Type B pancreatic cell (in vitro differentiated cells): ENCODE data around the gene UNC93A. TPM values are rescaled to one million over a fixed set of nuclear protein-coding genes. Genes with fewer than 3 reads are reported as not detected.
"Not testable (repeated sequence)": the region's sequence is repeated elsewhere in the genome, so short reads cannot be mapped to it uniquely, and the experiment has no call there.

ENCODE experiments used
- DNase-seq: peaks from one replicate; pipeline ENCODE4 v3.0.0; 2021; ENCODE audit warnings: mixed read lengths; ENCODE audit not compliant: unreplicated experiment; ENCODE audit errors: extremely low spot score
- H3K27ac Mint-ChIP-seq: 2 replicates; pipeline ENCODE4 v1.8.0; 2021; ENCODE audit warnings: mild to moderate bottlenecking, mixed read lengths
- H3K27me3 Mint-ChIP-seq: 2 replicates; pipeline ENCODE4 v1.8.0; 2021; ENCODE audit warnings: mixed read lengths
- H3K36me3 Mint-ChIP-seq: 2 replicates; pipeline ENCODE4 v1.8.0; 2021; ENCODE audit warnings: mixed read lengths
- H3K4me1 Mint-ChIP-seq: one replicate; pipeline ENCODE4 v1.8.0; 2021; ENCODE audit warnings: mixed read lengths; ENCODE audit not compliant: unreplicated experiment
- H3K4me3 Mint-ChIP-seq: 2 replicates; pipeline ENCODE4 v1.8.0; 2021; ENCODE audit warnings: mild to moderate bottlenecking, mixed read lengths
- H3K9me3 Mint-ChIP-seq: 2 replicates; pipeline ENCODE4 v1.8.0; 2021; ENCODE audit warnings: mixed read lengths
- CTCF ChIP-seq: fragments of 200-600 bp; sonication (generic); conservative IDR thresholded peaks from 2 replicates; pipeline ENCODE4 v1.5.0; 2021; ENCODE audit warnings: antibody characterized with exemption, mild to moderate bottlenecking
- total RNA-seq: library from RNA; stranded (reverse); gene quantifications from 2 replicates; pipeline ENCODE4 v1.2.1, GENCODE V29; 2021; ENCODE audit warnings: low replicate concordance

Gene UNC93A
- total RNA-seq, 1 donor from 2014 or later, result 3.7 TPM

DNA sequence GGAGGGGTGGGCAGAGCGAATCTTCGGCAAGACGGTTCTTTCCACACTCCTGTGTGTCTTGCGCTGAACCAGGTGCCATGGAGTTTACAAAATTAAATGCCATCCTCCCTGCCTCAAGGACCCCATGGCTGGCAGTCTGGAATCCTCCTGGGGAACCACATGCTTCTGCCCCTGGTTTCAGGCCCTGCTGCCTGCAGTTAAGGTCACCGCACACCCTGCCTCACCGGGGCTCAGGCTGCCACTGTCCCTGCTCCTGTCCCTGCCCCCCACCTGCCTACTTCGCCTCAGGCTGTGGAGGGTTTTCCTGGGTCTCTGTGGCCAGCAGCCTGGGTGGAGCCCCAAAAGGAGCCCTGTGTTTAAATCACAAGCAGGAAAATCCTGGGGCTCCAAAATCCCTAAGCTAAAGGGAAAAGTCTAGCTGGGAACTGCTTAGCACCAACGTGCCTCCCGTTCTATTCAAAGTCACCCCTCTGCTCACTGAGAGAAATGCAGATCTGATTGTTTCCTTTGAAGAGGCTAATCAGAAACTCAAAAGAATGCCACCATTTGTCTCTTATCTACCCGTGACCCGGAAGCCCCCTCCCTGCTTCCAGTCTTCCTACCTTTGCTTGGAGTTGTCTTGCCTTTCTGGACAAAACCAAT is 23.2 kb downstream of the UNC93A start:
- Mint-ChIP-seq H3K36me3 (no peaks in the 10 kb centered on the region), H3K27ac (no peak overlapping the region), H3K9me3 (no peaks in the 10 kb centered on the region), H3K4me3 (no peak overlapping the region), H3K4me1 (peaks cover 27% of the 10 kb centered on the region), H3K27me3 (peaks cover 28% of the 10 kb centered on the region)
- TF ChIP-seq CTCF, result no peak
- DNase-seq, result no peak

DNA sequence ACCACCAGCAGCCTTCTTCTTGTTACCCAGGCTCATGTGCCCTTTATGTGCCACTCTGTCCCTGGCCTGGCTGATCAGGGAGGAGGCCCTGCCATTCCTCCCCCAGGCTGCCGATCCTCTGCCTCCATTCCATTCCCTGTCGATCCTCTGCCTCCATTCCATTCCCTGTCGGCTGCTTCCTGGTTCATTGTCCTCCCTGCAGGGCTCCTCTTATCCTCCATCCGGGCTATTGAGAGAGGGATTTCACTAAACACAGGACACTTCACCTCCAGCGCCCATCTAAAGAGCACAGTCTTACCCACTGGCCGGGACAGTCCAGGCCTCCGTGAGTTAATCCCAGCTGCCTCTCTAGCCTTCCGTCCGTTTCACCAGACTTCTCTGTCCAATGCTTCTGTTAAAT is 26.1 kb downstream of the UNC93A start:
- no peaks in the 10 kb centered on the region for H3K36me3 Mint-ChIP-seq
- TF ChIP-seq CTCF, result no peak
- peak overlapping the region; percentile 26 for H3K27ac Mint-ChIP-seq
- H3K4me3 Mint-ChIP-seq, result no peak overlapping the region
- no peak for DNase-seq
- no peaks in the 10 kb centered on the region for H3K9me3 Mint-ChIP-seq
- peaks cover 24% of the 10 kb centered on the region for H3K27me3 Mint-ChIP-seq
- peaks cover 15% of the 10 kb centered on the region for H3K4me1 Mint-ChIP-seq

- H3K4me1 Mint-ChIP-seq, result peaks cover 15% of the 10 kb centered on the region
- H3K27ac Mint-ChIP-seq, H3K9me3 Mint-ChIP-seq, DNase-seq, H3K36me3 Mint-ChIP-seq, H3K4me3 Mint-ChIP-seq: not testable (repeated sequence)
- peaks cover 21% of the 10 kb centered on the region for H3K27me3 Mint-ChIP-seq
Measured at GRCh38 chr6:167318354-167318753, 27.2 kb downstream of the UNC93A start.

- not testable (repeated sequence) for H3K4me3 Mint-ChIP-seq, H3K27ac Mint-ChIP-seq, DNase-seq, H3K9me3 Mint-ChIP-seq, H3K36me3 Mint-ChIP-seq
- peaks cover 15% of the 10 kb centered on the region for H3K4me1 Mint-ChIP-seq
- peaks cover 17% of the 10 kb centered on the region for H3K27me3 Mint-ChIP-seq
Measured at GRCh38 chr6:167318856-167319255, 27.7 kb downstream of the UNC93A start.

GRCh38 chr6:167319856-167320753 is 29.0 kb downstream of the UNC93A start:
- H3K9me3 Mint-ChIP-seq, H3K36me3 Mint-ChIP-seq, DNase-seq, H3K27ac Mint-ChIP-seq, H3K4me3 Mint-ChIP-seq: not testable (repeated sequence)
- peaks cover 13% of the 10 kb centered on the region for H3K27me3 Mint-ChIP-seq
- H3K4me1 Mint-ChIP-seq, result peaks cover 15% of the 10 kb centered on the region

GRCh38 chr6:167320754-167321056 is 29.6 kb downstream of the UNC93A start:
- peaks cover 13% of the 10 kb centered on the region for H3K27me3 Mint-ChIP-seq
- not testable (repeated sequence) for DNase-seq
- peaks cover 15% of the 10 kb centered on the region for H3K4me1 Mint-ChIP-seq

GRCh38 chr6:167321185-167321584 is 30.1 kb downstream of the UNC93A start:
- not testable (repeated sequence) for H3K4me3 Mint-ChIP-seq, H3K27ac Mint-ChIP-seq, H3K36me3 Mint-ChIP-seq, H3K9me3 Mint-ChIP-seq
- DNase-seq, result peak; percentile 4
- Mint-ChIP-seq H3K27me3 (peaks cover 13% of the 10 kb centered on the region), H3K4me1 (peaks cover 15% of the 10 kb centered on the region)

More at GRCh38 chr6:167320754-167321056, 29.6 kb downstream of the UNC93A start:
- not testable (repeated sequence) for H3K36me3 Mint-ChIP-seq, H3K9me3 Mint-ChIP-seq, H3K27ac Mint-ChIP-seq, H3K4me3 Mint-ChIP-seq

DNA sequence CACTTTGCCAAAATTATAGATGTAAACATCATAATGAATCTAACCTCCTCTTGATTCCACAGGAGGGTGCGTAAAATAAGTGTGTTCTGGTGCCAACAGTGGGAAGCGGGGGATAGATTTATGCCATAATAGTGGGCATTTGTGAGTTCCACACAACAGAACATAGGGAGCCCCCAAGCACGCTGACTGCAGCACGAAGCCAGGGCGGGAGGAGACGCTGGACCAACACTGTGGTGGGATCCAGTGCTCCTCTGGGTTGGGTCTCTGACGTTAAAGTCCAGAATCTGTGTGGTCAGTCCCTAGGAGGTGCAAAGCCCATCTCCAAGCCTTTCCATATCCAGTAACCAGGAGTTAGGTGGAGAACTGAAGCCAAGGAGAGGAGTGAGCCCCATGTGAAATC is 32.0 kb downstream of the UNC93A start:
- Mint-ChIP-seq H3K27me3 (peaks cover 2% of the 10 kb centered on the region), H3K36me3 (no peaks in the 10 kb centered on the region)
- TF ChIP-seq CTCF, result no peak

More for the DNA sequence above, 32.0 kb downstream of the UNC93A start:
- H3K9me3 Mint-ChIP-seq, result no peaks in the 10 kb centered on the region
- peak; percentile 24 for DNase-seq
- H3K27ac Mint-ChIP-seq, result no peak overlapping the region
- no peak overlapping the region for H3K4me3 Mint-ChIP-seq
- peaks cover 6% of the 10 kb centered on the region for H3K4me1 Mint-ChIP-seq
